Neural progenitor cell (in vitro differentiated cells): ENCODE data around the gene FASTKD2. TPM values are rescaled to one million over a fixed set of nuclear protein-coding genes. Genes with fewer than 3 reads are reported as not detected.

Source experiments
- DNase-seq: peaks from one replicate; pipeline ENCODE4 v3.0.0-alpha.2; 2016; ENCODE audit warnings: low spot score
- H2AFZ ChIP-seq: fragments of 200-600 bp; sonication (generic); replicated peaks from 2 replicates; pipeline ENCODE4 v1.6.1; 2016; ENCODE audit warnings: antibody characterized with exemption
- H3F3A ChIP-seq: fragments of 200-600 bp; sonication (generic); 2 replicates; pipeline ENCODE4 v1.6.1; 2016; ENCODE audit warnings: antibody characterized with exemption, low read depth
- H3K27ac ChIP-seq: fragments of 200-600 bp; sonication (generic); 2 replicates; pipeline ENCODE4 v1.5.1; 2016; ENCODE audit warnings: mild to moderate bottlenecking
- H3K27me3 ChIP-seq: fragments of 200-600 bp; sonication (generic); 2 replicates; pipeline ENCODE4 v1.6.1; 2016; ENCODE audit warnings: mild to moderate bottlenecking, moderate library complexity
- H3K36me3 ChIP-seq: fragments of 200-600 bp; sonication (generic); 2 replicates; pipeline ENCODE4 v1.5.1; 2016
- H3K4me1 ChIP-seq: fragments of 200-600 bp; sonication (generic); 2 replicates; pipeline ENCODE4 v1.6.1; 2016; ENCODE audit warnings: mixed run types
- H3K4me2 ChIP-seq: fragments of 200-600 bp; sonication (generic); 2 replicates; pipeline ENCODE4 v1.6.1; 2016
- H3K4me3 ChIP-seq: fragments of 200-600 bp; sonication (generic); 2 replicates; pipeline ENCODE4 v1.5.1; 2016
- H3K79me2 ChIP-seq: fragments of 200-600 bp; sonication (generic); 2 replicates; pipeline ENCODE4 v1.6.1; 2016; ENCODE audit warnings: low read depth
- H3K9ac ChIP-seq: fragments of 200-600 bp; sonication (generic); 2 replicates; pipeline ENCODE4 v1.6.1; 2016
- H3K9me3 ChIP-seq: fragments of 200-600 bp; sonication (generic); 2 replicates; pipeline ENCODE4 v1.5.1; 2016; ENCODE audit warnings: low read depth
- H4K20me1 ChIP-seq: fragments of 200-600 bp; sonication (generic); 2 replicates; pipeline ENCODE4 v1.6.1; 2016; ENCODE audit warnings: low read depth
- H3K27ac Mint-ChIP-seq: 3 replicates; pipeline ENCODE4 v1.8.0; 2021; ENCODE audit warnings: mixed read lengths
- H3K27me3 Mint-ChIP-seq: 2 replicates; pipeline ENCODE4 v1.8.0; 2022; ENCODE audit warnings: low read depth, mild to moderate bottlenecking, inconsistent platforms, moderate library complexity, mixed read lengths; ENCODE audit not compliant: insufficient read depth
- H3K36me3 Mint-ChIP-seq: 3 replicates; pipeline ENCODE4 v1.8.0; 2021; ENCODE audit warnings: mixed read lengths
- H3K4me1 Mint-ChIP-seq: 3 replicates; pipeline ENCODE4 v1.8.0; 2021; ENCODE audit warnings: mixed read lengths
- H3K4me3 Mint-ChIP-seq: 3 replicates; pipeline ENCODE4 v1.8.0; 2021; ENCODE audit warnings: mild to moderate bottlenecking, moderate library complexity, mixed read lengths
- H3K9me3 Mint-ChIP-seq: 3 replicates; pipeline ENCODE4 v1.8.0; 2020; ENCODE audit warnings: mixed read lengths
- EZH2 ChIP-seq: fragments of 200-600 bp; sonication (generic); IDR thresholded peaks from 2 replicates; pipeline ENCODE4 v1.6.1; 2017; ENCODE audit warnings: antibody characterized with exemption, mild to moderate bottlenecking, moderate library complexity
- EZH2phosphoT487 ChIP-seq: fragments of 200-600 bp; sonication (generic); IDR thresholded peaks from 2 replicates; pipeline ENCODE4 v1.6.1; 2017; ENCODE audit warnings: antibody characterized with exemption
- total RNA-seq: library from RNA; depleted of rRNA; stranded (reverse); fragments of >200 nt; gene quantifications from 2 replicates; pipeline ENCODE4 v1.2.3, GENCODE V29; 2015; ENCODE audit warnings: low replicate concordance
- TF ChIP-seq, protein P1 (sequence below): fragments of 200-600 bp; sonication (generic); IDR thresholded peaks from 2 replicates; pipeline ENCODE4 v1.5.1; 2017; ENCODE audit warnings: antibody characterized with exemption, mild to moderate bottlenecking

Gene FASTKD2
- total RNA-seq, 1 donor from 2014 or later: 39.0 TPM

DNA sequence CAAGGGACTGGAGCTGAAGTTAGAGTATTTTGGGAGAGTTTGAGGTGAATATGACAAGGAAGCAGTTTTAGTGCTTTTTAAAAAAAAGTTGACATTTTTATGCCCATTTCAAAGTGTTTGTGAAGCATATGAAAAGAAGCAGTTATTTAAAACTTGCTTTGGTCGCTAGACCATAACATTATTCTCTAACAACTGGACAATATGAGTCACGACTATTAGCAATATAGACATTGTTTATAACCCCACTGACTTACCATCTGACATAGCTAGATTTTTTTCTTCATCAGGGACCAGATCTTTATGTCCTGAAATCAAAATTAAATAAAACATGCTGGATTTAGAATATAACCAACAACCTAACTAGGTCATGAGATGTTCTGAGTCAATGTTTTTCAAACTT is 24.6 kb upstream of the FASTKD2 start:
- Histone ChIP-seq H3F3A (no peaks in the 10 kb centered on the region), H3K27ac (no peak overlapping the region), H3K4me2 (no peak overlapping the region), H3K79me2 (no peaks in the 10 kb centered on the region), H3K9me3 (no peaks in the 10 kb centered on the region), H2AFZ (no peak overlapping the region), H3K9ac (no peak overlapping the region), H3K4me1 (no peaks in the 10 kb centered on the region), H3K27me3 (no peaks in the 10 kb centered on the region), H3K36me3 (no peaks in the 10 kb centered on the region), H4K20me1 (no peaks in the 10 kb centered on the region), H3K4me3 (no peak overlapping the region)
- no peaks in the 10 kb centered on the region for H3K4me1 Mint-ChIP-seq
- no peaks in the 10 kb centered on the region for H3K36me3 Mint-ChIP-seq
- H3K27me3 Mint-ChIP-seq: no peaks in the 10 kb centered on the region
- H3K9me3 Mint-ChIP-seq: no peaks in the 10 kb centered on the region
- TF ChIP-seq EZH2phosphoT487 (no peak), EZH2 (no peak)
- TF ChIP-seq, protein P1, sequence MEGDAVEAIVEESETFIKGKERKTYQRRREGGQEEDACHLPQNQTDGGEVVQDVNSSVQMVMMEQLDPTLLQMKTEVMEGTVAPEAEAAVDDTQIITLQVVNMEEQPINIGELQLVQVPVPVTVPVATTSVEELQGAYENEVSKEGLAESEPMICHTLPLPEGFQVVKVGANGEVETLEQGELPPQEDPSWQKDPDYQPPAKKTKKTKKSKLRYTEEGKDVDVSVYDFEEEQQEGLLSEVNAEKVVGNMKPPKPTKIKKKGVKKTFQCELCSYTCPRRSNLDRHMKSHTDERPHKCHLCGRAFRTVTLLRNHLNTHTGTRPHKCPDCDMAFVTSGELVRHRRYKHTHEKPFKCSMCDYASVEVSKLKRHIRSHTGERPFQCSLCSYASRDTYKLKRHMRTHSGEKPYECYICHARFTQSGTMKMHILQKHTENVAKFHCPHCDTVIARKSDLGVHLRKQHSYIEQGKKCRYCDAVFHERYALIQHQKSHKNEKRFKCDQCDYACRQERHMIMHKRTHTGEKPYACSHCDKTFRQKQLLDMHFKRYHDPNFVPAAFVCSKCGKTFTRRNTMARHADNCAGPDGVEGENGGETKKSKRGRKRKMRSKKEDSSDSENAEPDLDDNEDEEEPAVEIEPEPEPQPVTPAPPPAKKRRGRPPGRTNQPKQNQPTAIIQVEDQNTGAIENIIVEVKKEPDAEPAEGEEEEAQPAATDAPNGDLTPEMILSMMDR: no peak
- no peak for DNase-seq
- no peak overlapping the region for H3K4me3 Mint-ChIP-seq
- no peak overlapping the region for H3K27ac Mint-ChIP-seq

DNA sequence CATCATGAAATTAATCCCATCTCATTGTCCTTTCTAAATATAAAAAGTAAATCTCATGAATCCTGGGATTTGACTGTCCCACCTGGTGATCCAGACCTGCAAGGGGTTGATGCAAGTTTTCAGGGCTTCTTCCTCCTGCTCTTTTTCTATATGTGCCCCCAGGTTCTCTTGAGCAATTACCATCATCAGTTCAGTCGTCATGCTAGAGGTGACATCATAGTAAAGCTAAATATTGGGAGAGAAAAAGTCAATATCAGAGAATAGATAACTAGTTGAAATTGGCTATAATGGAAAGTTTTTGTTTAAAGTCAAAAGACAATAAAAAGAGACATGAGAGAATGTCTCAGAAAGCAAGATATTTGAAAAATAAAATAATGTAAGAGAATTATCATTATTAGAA is 8.6 kb upstream of the FASTKD2 start:
- H3K4me3 Mint-ChIP-seq: no peak overlapping the region
- H3K4me1 Mint-ChIP-seq: no peaks in the 10 kb centered on the region
- no peaks in the 10 kb centered on the region for H3K27me3 Mint-ChIP-seq
- H3K4me1 ChIP-seq: no peaks in the 10 kb centered on the region
- no peaks in the 10 kb centered on the region for H4K20me1 ChIP-seq
- no peak overlapping the region for H3K4me3 ChIP-seq
- no peaks in the 10 kb centered on the region for H3K9me3 ChIP-seq
- H3K9ac ChIP-seq: no peak overlapping the region
- no peak overlapping the region for H3K4me2 ChIP-seq
- no peaks in the 10 kb centered on the region for H3K79me2 ChIP-seq
- H3K27me3 ChIP-seq: peaks cover 14% of the 10 kb centered on the region
- no peak overlapping the region for H2AFZ ChIP-seq
- H3K36me3 ChIP-seq: no peaks in the 10 kb centered on the region
- H3K36me3 Mint-ChIP-seq: no peaks in the 10 kb centered on the region
- no peak for DNase-seq
- H3K27ac ChIP-seq: no peak overlapping the region
- no peaks in the 10 kb centered on the region for H3K9me3 Mint-ChIP-seq
- no peak overlapping the region for H3K27ac Mint-ChIP-seq
- H3F3A ChIP-seq: no peaks in the 10 kb centered on the region
- TF ChIP-seq, protein P1: no peak
- TF ChIP-seq EZH2phosphoT487 (no peak), EZH2 (no peak)

DNA sequence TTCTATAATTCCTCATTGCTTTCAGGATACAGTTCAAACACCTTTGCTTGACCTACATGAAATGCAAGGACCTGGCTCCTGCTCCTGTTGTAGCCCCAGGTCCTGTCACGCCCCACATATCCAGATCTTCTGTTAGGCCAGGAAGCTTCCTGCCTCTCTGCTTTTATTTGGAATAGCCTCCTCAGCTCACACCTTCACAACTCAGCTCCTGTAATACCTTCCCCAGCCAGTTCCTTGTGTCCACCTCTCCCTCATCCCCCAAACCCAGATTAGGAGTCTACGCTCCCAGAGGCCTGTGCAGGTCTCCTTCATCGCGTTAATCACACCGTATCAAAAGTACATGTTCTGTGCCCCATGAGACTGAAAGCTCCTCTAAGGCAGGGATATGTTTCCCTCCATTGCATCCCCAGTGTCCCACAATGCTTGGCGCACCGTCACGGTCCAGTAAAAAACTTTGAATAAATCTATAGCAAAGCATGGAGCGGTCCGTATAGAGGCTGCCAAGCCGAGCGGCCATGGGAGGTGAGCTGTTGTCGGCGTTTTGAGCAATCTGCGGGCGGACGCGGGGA is 649 bp upstream of the FASTKD2 start:
- Mint-ChIP-seq H3K27ac (peak overlapping the region; percentile 97), H3K9me3 (no peaks in the 10 kb centered on the region), H3K27me3 (peaks cover 4% of the 10 kb centered on the region), H3K4me3 (no peak overlapping the region), H3K4me1 (peaks cover 10% of the 10 kb centered on the region), H3K36me3 (peaks cover 6% of the 10 kb centered on the region)
- TF ChIP-seq EZH2phosphoT487: no peak
- TF ChIP-seq, protein P1: no peak
- TF ChIP-seq EZH2: no peak
- Histone ChIP-seq H3K36me3 (no peaks in the 10 kb centered on the region), H3K4me1 (peaks cover 5% of the 10 kb centered on the region), H3K27me3 (peaks cover 28% of the 10 kb centered on the region), H3K4me2 (peak overlapping the region; percentile 86), H2AFZ (peak overlapping the region; percentile 98), H3K27ac (no peak overlapping the region), H3F3A (no peaks in the 10 kb centered on the region), H4K20me1 (no peaks in the 10 kb centered on the region), H3K9ac (peak overlapping the region; percentile 87), H3K79me2 (peaks cover 42% of the 10 kb centered on the region), H3K4me3 (peak overlapping the region; percentile 81), H3K9me3 (no peaks in the 10 kb centered on the region)
- DNase-seq: no peak
